Activated naive CD4-positive, alpha-beta T cell treated with anti-CD3 and anti-CD28 coated beads, Interleukin-2, amount 50 U/mL, for 72 hours (primary cell): Measurements from ENCODE around the gene TNS3. TPM values are rescaled to one million over a fixed set of nuclear protein-coding genes. Genes with fewer than 3 reads are reported as not detected.

ENCODE experiments used
- ATAC-seq, 2 donors: fragments of 150-1000 bp; cut with Tn5 transposase; 2 replicates each; pipeline ENCODE4 v1.10.0; 2021; ENCODE audit warnings: mild to moderate bottlenecking in 2 of 2, moderate library complexity in 2 of 2
- DNase-seq, 2 donors: peaks; one replicate each; pipeline ENCODE4 v3.0.0; 2021 to 2022; ENCODE audit warnings: low spot score in 2 of 2
- H3K27ac Mint-ChIP-seq, 2 donors: one replicate each; pipeline ENCODE4 v1.8.0; 2022; ENCODE audit warnings: mild to moderate bottlenecking in 2 of 2, mixed read lengths in 2 of 2
- H3K36me3 Mint-ChIP-seq, 2 donors: one replicate each; pipeline ENCODE4 v1.8.0; 2022; ENCODE audit warnings: mixed read lengths in 2 of 2
- H3K9me3 Mint-ChIP-seq, 2 donors: one replicate each; pipeline ENCODE4 v1.8.0; 2022; ENCODE audit warnings: mixed read lengths in 2 of 2
- total RNA-seq, 2 donors: library from RNA; stranded (reverse); gene quantifications; one replicate each; pipeline ENCODE4 v1.2.3, GENCODE V29; 2022

Gene TNS3
- total RNA-seq, 2 donors from 2014 or later, result 0.23 to 1.7 TPM

GRCh38 chr7:47557694-47558670 is 23.9 kb downstream of the TNS3 start:
- Mint-ChIP-seq H3K27ac (no peak overlapping the region), H3K36me3 (no peaks in the 10 kb centered on the region), H3K9me3 (no peaks in the 10 kb centered on the region)
- ATAC-seq, result no peak
- no peak for DNase-seq

DNA sequence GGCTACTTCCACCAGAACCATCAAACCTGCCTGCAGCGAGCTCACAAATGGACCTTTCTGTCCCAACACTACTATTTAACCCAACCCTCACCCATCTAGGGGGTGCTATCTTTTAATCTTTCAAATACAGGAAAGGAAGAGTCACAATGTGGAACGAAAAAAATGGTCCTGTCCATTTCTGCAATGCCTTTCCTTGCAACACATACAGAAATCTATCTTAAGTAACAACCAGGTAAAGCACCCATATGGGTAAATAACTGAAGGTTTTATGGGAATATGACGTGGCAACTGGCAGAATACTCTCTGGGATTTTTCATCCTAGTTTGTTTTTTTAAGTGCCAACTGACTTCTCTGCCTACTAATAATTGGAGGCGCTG is 24.6 kb downstream of the TNS3 start:
- no peak for DNase-seq
- Mint-ChIP-seq H3K27ac (no peak overlapping the region), H3K9me3 (no peaks in the 10 kb centered on the region), H3K36me3 (no peaks in the 10 kb centered on the region)
- ATAC-seq, result no peak

DNA sequence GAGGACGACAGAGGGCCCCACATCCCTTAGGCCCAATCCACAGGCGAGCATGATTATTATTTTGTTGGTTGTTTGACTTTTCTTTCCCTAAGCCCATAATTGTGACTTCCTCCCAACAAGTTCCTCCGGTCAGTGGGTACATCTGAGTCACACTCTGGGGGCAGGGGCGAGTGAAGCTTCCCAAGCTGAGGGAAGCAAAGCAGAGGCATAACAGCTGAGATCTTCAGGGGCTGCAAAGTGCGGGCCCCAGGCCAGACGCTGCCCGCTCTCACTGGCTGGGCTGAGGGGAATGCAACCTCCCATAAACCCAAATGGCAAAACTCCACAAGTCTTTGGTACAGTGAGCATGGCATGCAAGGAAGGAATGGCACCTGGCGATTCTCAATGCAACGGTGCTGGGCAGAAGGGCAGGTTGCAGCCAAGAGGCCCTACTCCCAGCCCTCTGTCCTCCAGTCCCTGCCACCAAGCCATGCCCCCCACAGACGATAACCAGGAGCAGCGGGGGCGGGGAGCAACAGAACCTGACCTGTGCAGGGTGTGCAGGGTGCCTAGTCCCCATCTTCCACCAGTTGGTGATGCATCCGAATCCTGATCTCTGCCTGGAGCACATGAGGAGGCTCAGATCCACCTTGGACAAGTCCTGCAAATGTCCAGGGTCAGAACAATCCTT is 25.3 kb downstream of the TNS3 start:
- no peak for ATAC-seq
- H3K9me3 Mint-ChIP-seq, result no peaks in the 10 kb centered on the region
- H3K36me3 Mint-ChIP-seq, result no peaks in the 10 kb centered on the region
- H3K27ac Mint-ChIP-seq, result no peak overlapping the region
- no peak for DNase-seq

DNA sequence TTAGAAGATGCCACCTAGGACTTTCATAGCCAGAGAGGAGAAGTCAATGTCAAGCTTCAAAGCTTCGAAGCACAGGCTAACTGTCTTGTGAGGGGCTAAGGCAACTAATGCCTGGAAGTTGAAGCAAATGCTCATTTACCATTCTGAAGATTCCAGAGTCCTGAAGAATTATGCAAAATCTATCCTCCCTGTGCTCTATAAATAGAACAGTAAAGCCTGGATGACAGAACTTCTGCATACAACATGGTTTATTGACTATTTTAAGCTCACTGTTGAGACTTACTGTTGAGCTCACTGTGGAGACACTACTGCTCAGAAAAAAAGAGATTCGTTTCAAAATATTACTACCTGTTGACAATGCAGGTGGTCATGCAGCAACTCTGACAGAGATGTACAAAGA is 28.6 kb downstream of the TNS3 start:
- Mint-ChIP-seq H3K27ac (no peak overlapping the region), H3K36me3 (no peaks in the 10 kb centered on the region), H3K9me3 (no peaks in the 10 kb centered on the region)
- no peak for DNase-seq
- no peak for ATAC-seq

GRCh38 chr7:47552621-47553020 is 29.3 kb downstream of the TNS3 start:
- H3K36me3 Mint-ChIP-seq, result no peaks in the 10 kb centered on the region
- no peaks in the 10 kb centered on the region for H3K9me3 Mint-ChIP-seq
- DNase-seq, result no peak
- H3K27ac Mint-ChIP-seq, result no peak overlapping the region
- no peak for ATAC-seq

- Mint-ChIP-seq H3K27ac (no peak overlapping the region), H3K36me3 (no peaks in the 10 kb centered on the region), H3K9me3 (no peaks in the 10 kb centered on the region)
- ATAC-seq (no peak), DNase-seq (no peak)
Observed at GRCh38 chr7:47551668-47552440, 30.1 kb downstream of the TNS3 start.

DNA sequence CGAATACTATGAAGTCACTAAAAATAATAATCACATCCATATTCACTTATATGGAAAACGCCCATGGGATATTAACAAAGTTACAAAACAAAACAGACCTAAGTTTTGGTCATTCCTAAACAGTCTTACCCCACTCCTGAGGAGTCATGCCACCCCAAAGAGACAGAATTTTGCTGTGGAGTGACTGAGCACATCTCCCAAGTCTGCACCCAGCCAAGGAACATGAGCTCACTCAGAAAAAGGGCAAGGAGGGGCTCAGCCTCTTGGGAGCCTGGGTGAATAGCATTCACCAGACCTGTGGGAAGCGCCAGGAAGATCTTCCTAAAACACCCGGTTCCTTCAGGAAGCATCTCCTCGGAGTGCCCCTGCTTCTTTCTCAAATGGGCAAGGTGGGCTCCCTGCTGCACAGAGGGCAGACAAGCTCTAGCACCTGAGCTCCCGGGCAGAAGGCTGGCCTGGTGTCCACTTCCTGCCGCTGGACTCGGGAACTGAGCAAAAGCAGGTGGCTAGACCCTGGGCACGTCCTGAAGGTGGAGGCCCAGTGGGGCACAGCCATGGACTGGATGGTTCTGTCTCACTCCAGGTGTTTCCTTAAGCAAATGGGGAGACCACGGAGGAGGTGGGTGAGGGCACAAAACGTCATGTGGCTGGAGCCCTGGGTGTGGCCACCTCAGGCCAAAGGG is 31.0 kb downstream of the TNS3 start:
- Mint-ChIP-seq H3K27ac (no peak overlapping the region), H3K9me3 (no peaks in the 10 kb centered on the region), H3K36me3 (no peaks in the 10 kb centered on the region)
- DNase-seq (no peak), ATAC-seq (no peak)

- DNase-seq (no peak), ATAC-seq (no peak)
- Mint-ChIP-seq H3K36me3 (no peaks in the 10 kb centered on the region), H3K27ac (no peak overlapping the region), H3K9me3 (no peaks in the 10 kb centered on the region)
Observed at GRCh38 chr7:47549916-47550315, 32.0 kb downstream of the TNS3 start.

DNA sequence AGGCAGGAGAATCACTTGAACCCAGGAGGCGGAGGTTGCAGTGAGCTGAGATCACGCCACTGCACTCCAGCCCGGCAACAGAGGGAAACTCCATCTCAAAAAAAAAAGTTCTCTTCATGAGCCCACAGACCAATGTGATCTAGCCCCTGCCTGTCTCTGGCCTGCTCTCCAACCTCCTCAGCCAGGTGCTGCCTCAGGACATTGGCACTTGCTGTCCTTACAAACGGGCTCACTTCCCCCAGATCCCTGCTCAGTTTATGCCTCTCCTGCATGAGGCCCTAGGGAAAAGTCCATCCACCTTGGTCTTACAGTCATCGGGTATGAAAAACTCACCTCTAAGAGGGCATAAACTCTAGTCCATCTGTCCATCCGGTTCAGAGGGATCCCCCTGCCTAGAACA is 32.5 kb downstream of the TNS3 start:
- Mint-ChIP-seq H3K27ac (no peak overlapping the region), H3K9me3 (no peaks in the 10 kb centered on the region), H3K36me3 (no peaks in the 10 kb centered on the region)
- DNase-seq (no peak), ATAC-seq (no peak)

DNA sequence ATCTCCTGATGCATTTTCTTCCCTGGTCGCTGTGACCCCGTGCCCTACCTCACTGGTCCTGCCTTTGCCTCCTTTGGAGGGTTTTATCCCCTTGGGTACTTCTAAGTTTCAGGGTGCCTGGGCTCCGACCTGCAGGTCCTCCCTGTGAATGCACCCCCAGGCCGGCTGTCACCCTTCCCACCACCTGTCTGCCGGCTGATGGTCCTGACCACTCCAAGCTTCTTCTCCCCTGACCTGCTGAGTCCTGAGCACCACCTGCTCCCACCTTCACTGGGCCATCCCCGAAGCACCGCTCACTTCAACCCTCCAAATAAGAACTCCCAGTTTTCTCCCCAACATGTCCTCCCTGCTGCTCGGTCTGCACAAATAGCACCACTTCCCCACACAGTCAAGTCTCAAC is 33.4 kb downstream of the TNS3 start:
- H3K9me3 Mint-ChIP-seq, result no peaks in the 10 kb centered on the region
- no peak overlapping the region for H3K27ac Mint-ChIP-seq
- H3K36me3 Mint-ChIP-seq, result no peaks in the 10 kb centered on the region
- DNase-seq (no peak), ATAC-seq (no peak)

DNA sequence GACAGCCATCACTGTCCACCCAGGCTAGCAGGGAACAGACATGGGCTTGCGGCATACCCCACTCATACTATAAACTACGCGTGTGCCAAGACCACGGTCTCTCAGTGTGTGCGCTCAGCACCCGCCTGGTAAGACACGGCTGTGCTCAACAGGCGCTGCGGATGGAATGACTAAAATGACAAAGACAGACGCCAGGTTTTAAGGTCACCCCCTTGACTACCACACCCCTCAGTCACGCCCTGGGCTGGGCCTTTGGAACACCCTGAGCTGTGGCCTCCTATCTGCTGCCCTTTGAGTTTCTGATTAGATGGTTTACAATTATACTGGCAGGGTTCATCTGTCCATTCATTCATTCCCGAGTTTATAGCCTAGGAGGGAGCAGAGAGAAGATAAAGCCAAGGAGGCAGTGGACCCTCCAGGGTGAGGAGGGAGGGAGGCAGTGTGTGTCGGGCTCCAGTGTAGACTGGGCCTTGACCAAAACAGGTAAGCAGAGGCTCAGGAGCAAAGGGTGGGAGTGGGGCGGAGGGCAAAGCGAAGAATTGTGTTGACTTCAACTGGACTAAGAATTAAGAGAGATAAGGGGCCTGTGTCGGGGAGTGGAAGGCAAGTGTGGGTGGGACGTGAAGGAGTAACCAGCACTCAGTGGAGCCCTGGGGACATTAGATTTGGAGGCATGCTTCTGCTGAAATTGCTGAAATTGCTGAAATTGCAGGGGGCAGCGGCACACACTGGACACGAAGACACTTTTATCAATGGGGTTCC is 35.0 kb downstream of the TNS3 start:
- Mint-ChIP-seq H3K36me3 (no peaks in the 10 kb centered on the region), H3K27ac (no peak overlapping the region), H3K9me3 (no peaks in the 10 kb centered on the region)
- DNase-seq (no peak), ATAC-seq (no peak)

- H3K9me3 Mint-ChIP-seq, result no peaks in the 10 kb centered on the region
- ATAC-seq, result no peak
- DNase-seq, result no peak
- no peaks in the 10 kb centered on the region for H3K36me3 Mint-ChIP-seq
- H3K27ac Mint-ChIP-seq, result no peak overlapping the region
Observed at GRCh38 chr7:47546171-47546570, 35.7 kb downstream of the TNS3 start.

GRCh38 chr7:47544416-47544815 is 37.5 kb downstream of the TNS3 start:
- Mint-ChIP-seq H3K36me3 (no peaks in the 10 kb centered on the region), H3K27ac (no peak overlapping the region), H3K9me3 (no peaks in the 10 kb centered on the region)
- no peak for DNase-seq
- no peak for ATAC-seq

DNA sequence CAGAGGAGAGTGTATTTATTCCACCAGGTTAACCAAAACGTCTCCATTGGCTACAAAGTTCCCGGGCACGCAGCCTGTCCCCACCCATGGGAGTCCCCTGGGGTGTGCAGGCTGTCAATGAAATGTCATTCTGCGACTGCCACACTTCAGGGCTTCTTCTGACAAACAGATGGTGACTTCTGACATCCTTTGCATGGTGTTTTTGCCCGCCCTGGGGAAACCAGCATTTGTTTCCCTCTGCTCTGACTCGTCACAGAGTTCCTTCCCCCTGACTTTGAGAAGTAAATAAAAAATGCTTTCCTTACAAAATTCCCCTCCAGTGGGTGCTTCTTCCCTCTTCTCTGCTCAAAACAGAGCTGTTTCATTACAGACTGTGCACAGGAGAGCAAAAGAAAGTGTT is 38.2 kb downstream of the TNS3 start:
- DNase-seq, result no peak
- ATAC-seq, result no peak
- Mint-ChIP-seq H3K36me3 (no peaks in the 10 kb centered on the region), H3K27ac (no peak overlapping the region), H3K9me3 (no peaks in the 10 kb centered on the region)

- no peak for ATAC-seq
- Mint-ChIP-seq H3K9me3 (no peaks in the 10 kb centered on the region), H3K27ac (no peak overlapping the region), H3K36me3 (no peaks in the 10 kb centered on the region)
- DNase-seq, result no peak
Observed at GRCh38 chr7:47543056-47543455, 38.9 kb downstream of the TNS3 start.

GRCh38 chr7:47542051-47542450 is 39.9 kb downstream of the TNS3 start:
- no peaks in the 10 kb centered on the region for H3K9me3 Mint-ChIP-seq
- ATAC-seq, result no peak

More at GRCh38 chr7:47542051-47542450, 39.9 kb downstream of the TNS3 start:
- no peak overlapping the region for H3K27ac Mint-ChIP-seq
- no peak for DNase-seq
- no peaks in the 10 kb centered on the region for H3K36me3 Mint-ChIP-seq
